ENCODE data around the gene AZU1. TPM values are rescaled to one million over a fixed set of nuclear protein-coding genes. Genes with fewer than 3 reads are reported as not detected.
"Not testable (repeated sequence)": the region's sequence is repeated elsewhere in the genome, so short reads cannot be mapped to it uniquely, and the experiment has no call there.

The AZU1 gene
- total RNA-seq, 1 experiment from 2014 or later = not detected

DNA sequence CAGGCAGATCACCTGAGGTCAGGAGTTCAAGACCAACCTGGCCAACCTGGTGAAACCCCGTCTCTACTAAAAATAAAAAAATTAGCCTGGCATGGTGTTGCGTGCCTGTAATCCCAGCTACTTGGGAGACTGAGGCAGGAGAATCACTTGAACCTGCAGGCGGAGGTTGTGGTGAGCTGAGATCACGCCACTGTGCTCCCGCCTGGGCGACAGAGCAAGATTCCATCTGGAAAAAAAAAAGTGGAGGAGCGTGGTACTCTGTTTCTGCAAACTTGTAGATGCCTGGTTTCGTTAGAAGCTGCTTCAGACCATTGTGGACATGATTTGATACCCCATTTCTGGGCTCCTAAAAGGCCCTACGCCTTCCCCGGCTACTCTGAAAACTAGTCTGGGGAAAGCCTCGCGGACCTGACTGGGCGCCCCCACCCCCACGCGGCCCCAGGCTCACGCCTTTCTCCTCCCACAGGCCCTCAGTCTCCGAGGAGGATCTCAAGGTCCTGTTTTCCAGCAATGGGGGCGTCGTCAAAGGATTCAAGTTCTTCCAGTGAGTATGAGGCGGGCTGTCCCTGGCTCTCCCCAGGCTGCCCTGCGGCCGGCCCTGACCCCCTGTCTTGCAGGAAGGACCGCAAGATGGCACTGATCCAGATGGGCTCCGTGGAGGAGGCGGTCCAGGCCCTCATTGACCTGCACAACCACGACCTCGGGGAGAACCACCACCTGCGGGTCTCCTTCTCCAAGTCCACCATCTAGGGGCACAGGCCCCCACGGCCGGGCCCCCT lies 17.4 kb upstream of the AZU1 start:
- DNase-seq (ENCODE audit: low read depth) = no peak

DNA sequence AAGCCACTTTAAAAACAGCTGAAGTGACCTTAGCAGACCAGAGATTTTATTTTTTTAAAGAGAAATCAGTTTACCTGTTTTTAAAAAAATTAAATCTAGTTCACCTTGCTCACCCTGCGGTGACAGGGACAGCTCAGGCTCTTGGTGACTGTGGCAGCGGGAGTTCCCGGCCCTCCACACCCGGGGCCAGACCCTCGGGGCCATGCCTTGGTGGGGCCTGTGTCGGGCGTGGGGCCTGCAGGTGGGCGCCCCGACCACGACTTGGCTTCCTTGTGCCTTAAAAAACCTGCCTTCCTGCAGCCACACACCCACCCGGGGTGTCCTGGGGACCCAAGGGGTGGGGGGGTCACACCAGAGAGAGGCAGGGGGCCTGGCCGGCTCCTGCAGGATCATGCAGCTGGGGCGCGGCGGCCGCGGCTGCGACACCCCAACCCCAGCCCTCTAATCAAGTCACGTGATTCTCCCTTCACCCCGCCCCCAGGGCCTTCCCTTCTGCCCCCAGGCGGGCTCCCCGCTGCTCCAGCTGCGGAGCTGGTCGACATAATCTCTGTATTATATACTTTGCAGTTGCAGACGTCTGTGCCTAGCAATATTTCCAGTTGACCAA lies 16.7 kb upstream of the AZU1 start:
- DNase-seq (ENCODE audit: low read depth) = no peak

DNA sequence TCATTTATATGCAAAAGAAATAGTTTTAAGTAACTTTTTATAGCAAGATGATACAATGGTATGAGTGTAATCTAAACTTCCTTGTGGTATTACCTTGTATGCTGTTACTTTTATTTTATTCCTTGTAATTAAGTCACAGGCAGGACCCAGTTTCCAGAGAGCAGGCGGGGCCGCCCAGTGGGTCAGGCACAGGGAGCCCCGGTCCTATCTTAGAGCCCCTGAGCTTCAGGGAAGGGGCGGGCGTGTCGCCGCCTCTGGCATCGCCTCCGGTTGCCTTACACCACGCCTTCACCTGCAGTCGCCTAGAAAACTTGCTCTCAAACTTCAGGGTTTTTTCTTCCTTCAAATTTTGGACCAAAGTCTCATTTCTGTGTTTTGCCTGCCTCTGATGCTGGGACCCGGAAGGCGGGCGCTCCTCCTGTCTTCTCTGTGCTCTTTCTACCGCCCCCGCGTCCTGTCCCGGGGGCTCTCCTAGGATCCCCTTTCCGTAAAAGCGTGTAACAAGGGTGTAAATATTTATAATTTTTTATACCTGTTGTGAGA lies 16.1 kb upstream of the AZU1 start:
- DNase-seq (ENCODE audit: low read depth) = no peak

DNA sequence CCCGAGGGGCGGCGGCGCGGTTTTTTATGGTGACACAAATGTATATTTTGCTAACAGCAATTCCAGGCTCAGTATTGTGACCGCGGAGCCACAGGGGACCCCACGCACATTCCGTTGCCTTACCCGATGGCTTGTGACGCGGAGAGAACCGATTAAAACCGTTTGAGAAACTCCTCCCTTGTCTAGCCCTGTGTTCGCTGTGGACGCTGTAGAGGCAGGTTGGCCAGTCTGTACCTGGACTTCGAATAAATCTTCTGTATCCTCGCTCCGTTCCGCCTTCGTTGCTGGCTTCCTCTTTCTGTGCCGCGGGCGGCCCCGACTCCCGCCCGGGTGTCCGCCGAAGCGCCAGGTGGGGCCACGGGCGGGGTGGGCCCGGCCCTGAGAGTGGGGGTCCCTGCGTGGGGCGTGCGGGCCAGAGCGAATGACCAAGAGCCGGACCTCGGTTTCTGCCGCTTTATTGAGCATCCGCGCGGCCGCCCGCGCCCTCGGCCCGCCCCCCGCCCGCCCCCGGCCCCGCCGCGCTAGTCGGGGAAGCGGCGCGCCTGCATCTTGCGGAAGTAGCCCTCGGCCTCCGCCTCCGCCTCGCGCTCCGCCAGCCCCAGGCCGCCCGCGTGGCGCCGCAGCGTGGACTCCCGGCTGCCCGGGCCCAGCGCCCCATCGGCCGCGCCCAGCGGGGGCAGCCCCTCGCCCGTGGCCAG lies 15.4 kb upstream of the AZU1 start:
- no peak for DNase-seq (ENCODE audit: low read depth)

DNA sequence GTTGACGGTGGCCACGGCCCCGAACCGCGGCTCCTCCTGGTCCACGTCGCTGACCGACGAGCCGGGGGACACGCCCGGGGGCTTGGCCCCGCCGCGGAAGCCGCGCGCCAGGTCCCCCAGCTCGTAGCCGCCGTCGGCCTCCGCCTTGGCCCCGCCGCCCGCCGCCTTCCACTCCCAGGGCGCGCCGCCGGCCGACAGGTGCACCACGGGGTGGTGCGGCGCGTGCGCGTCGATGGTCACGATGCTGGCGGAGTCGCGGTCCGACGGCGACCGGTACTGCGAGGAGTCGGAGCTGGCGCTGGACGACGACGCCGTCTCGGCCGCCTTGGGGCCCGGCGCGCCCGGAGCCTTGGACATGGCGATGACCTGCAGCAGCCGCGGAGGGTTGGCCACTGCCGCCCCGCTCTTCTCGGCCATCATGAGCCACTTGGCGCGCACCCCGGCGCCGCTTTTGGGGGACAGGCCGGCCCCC lies 14.9 kb upstream of the AZU1 start:
- no peak for DNase-seq (ENCODE audit: low read depth)

DNA sequence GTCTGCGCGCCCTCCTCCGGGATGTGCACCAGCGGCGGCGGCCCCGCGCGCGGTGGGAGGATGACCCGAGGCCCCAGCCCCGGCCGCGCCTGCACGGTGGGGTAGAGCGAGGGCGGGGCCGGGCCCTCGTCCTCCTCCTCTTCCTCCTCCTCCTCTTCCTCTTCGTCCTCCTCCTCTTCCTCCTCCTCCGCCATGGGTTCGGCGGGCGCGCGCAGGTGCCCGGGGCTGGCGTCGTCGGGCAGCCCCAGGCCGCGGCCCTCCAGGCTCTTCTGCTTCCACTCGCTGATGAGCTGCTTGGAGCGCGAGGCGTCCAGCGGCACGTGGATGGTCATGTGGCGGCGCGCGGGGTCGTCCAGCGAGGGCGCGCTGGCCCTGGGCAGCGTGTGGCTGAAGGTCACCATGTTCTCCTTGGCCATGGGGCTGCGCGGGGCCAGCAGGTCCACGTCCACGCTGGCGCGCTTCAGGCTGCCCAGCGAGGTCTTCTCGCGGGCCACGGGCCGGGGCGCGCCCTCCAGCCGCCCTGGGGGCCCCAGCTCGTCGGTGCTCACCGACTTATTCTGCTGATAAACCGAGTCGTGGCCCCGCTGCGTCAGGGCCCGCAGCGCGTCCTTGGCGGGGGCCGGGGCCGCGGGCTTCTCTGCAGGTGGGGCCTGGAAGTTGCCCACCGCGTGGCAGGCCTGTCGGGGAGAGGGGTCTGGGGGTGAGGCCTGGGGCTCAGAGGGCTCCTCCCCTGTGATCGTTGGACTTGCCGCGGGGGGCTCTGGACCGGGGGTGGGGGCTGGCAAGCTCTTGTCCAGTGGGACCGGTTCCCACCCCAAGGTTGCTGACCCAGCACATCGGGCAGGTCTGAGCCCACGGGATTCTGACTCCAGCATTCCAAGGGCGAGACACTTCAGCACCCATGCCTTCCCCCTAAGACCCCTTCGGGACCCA lies 14.2 kb upstream of the AZU1 start:
- DNase-seq (ENCODE audit: low read depth) = no peak

DNA sequence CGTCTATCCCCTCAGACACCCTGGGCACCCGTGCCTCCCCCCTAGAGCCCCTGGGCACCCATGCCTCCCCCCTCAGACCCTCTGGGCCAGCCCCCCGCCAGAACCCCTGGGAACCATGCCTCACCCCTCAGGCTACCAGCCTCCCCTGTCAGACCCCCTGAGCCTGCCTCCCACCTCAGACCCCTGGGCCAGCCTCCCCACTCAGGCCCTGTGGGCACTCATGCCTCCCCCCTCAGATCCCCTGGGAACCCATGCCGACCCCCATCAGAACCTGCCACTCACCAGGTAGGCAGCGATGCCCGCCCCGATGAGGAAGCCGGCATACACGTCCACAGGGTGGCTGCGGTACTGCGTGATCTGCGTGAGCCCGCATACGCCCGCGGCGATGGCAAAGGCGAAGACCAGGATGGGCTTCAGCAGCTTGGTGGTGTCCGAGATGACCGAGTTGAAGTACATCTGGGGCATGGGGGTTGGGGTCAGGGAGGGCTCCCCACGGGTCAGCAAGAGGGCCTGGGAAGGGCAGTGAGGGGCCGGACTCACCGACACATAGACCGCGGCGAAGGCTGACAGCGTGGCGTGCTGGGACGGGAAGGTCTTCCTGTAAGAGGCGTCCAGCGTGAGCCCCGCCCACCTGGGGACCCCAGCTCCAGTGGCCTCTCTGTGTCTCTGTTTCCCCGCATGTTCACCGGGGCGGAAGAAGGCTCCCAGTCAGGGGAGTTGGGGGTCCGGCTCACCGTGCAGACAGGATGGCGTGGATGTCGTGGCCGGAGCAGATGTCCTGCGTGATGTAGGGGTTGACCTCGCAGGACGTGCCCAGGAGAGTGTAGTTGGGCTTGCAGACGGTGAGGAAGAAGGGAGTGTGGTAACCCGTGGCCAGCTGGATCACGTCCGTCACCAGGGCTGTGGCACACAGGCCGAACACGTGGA lies 13.2 kb upstream of the AZU1 start:
- DNase-seq (ENCODE audit: low read depth) = no peak

DNA sequence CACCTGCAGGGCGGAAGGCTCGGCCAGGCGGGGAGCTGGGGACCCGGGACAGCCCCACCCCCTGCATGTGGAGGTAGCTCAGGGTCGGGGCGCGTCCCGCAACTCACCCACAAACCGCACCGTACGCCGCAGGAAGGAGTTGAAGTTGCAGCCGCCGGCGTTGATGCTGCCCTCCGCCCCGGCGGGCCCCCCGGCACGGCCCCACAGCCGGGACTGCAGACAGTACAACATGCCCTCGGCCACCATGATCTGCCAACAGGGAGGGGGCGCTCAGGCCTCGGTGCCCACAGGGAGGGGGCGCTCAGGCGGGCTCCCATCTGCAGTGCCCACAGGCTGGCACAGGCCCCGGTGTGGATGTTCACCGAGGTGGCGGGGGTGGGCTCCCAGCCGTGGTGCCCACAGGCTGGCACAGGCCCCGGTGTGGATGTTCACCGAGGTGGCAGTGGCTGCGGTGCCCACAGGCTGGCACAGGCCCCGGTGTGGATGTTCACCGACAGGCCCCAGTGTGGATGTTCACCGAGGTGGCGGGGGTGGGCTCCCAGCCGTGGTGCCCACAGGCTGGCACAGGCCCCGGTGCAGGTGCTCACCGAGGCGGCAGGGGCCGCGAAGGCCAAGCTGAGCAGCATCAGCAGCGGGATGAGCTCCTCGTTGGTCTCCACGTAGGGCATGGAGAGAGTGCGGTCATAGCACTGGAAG lies 12.4 kb upstream of the AZU1 start:
- DNase-seq (ENCODE audit: low read depth) = no peak

DNA sequence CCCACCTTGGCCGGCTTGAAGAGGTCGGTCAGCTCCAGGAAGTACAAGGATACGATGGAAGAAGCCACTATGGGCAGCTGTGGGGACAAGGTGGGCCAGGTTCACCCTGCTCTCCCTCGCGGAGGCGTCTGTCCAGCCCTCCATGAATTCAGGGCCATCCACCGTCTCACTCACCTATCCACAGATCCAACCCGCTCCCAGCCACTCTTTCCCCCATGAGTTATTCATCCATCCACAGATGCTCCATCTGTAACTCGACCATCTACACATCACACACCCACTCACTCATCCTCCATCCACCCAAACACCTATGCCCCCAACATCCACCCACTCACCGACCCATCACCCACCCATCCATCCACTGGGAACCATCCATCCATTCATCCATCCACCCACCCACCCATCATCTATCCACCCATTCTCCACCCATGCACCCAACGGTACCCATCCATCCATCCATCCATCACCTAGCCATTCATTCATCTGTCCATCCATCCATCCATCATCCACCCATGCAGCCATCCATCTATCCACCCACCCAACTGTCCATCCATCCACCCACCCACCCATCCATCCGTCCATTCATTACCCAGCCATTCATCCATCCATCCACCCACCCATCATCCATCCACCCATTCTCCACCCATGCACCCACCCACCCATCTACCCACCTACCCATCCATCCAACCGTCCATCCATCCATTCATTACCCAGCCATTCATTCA lies 11.7 kb upstream of the AZU1 start:
- DNase-seq (ENCODE audit: low read depth) = no peak

DNA sequence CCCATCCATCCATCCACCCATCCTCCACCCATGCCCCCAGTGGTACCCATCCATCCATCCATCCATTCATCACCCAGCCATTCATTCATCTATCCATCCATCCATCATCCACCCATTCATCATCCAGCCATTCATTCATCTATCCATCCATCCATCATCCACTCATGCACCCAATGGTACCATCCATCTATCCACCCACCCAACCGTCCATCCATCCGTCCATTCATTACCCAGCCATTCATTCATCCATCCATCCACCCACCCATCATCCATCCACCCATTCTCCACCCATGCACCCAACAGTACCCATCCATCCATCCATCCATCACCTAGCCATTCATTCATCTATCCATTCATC lies 11.2 kb upstream of the AZU1 start:
- no peak for DNase-seq (ENCODE audit: low read depth)

DNA sequence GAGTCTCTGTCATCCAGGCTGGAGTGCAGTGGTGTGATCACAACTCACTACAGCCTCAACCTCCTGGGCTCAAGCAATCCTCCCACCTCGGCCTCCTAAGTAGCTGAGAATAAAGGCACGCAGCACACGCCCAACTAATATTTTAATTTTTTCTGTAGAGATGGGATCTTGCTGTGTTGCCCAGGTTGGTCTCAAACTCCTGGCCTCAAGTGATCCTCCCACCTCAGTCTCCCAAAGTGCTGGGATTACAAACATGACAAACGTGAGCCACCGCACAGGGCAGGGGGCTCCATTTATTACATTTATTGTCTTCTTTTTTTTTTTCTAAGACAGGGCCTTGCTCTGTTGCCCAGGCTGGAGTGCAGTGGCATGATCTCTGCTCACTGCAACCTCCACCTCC lies 7.4 kb upstream of the AZU1 start:
- not testable (repeated sequence) for DNase-seq (ENCODE audit: low read depth)

DNA sequence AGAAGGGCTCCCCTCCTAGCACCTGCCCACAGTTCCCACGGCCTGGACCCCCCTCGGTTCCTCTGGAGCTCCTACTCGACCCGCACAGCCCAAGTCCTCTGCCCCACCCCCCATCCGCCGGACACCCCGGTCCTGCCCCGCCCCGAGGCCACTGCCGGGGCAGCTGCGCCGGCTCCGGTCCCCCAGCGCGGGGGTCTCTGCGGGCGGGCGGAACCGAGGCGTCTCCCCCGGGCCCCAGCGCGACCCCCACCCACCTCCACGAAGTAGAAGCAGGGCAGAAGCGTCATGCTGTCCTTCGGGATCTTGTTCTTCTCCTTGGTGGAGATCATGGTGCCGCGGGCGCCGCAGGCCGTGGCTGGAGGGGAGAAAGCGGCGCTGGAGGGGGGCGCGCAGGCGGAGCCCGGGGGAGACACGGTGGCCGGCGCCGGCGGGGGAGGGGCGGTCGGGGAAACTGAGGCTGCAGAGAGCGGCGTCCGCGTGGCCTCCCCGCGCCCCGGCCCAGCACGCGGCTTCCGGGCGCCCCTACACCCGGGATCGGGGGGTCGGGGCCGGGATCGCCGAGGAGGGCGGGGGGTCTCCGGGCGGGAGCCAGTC lies 6.3 kb upstream of the AZU1 start:
- DNase-seq (ENCODE audit: low read depth) = no peak

DNA sequence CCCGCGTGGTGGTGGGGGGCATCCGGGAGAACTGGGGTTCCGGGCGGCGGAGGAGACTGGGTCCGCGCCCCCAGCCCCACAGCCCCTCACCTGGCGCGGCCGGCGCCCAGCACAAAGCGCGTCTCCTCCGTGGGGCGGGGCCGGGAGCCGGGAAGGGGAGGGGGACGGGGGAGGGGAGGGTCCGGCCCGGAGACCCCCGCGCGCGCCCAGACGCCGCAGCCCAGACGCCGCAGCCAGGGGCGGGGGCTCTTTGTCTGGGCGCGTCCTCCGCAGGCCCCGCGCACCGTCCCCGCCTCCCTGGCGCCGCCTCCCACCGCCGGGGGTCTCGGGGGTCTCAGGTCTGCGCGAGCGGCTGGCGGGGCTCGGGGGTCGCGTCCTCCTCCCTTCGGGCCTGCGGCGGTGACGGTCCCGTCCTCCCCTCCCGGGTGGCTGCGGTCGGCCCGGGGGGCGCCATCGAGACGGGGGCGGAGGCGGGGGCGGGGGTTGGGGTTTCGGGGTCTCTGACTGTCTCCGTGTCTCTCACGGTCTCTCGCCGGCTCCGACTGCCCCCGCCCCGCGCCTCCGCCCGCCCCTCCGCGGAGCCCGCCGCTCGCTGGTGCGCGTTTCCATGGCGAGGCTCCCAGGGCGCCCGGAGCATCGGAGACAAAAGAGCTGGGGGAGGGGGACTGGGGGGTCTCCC lies 5.7 kb upstream of the AZU1 start, which contains the start of gene PLPPR3:
PLPPR3 (minus strand) TSS at position 131 of the 679 bp plus-strand sequence. CDS start 396 bp downstream, outside the sequence.
- DNase-seq (ENCODE audit: low read depth) = no peak

DNA sequence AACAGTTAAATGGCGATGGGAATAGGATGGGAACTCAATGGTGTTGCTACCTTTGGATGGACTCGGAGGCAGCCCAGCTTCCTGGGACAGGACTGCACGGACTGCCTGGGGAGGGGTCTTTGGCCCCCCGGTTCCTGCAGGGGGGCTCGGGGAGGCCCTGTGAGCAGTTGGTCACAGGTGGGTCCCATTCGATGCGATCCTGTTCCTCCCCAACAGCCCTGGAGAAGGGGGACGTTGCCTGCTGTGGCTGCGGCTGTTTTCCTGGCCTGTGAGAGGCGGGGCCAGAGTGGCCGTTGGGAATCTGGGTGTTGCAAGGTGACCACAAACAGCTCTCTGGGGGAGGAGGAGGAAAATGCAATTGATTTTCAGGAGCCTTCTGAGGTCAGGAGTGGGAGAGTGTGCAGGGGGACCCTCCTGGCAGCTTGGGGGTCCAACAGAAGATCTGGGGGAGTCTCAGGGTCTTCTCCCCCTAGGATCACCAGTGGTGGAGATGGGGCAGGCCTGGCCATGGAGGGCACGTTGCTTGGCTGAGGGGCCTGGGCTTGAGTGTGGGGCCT lies 4.0 kb upstream of the AZU1 start:
- DNase-seq (ENCODE audit: low read depth) = peak; percentile 57

DNA sequence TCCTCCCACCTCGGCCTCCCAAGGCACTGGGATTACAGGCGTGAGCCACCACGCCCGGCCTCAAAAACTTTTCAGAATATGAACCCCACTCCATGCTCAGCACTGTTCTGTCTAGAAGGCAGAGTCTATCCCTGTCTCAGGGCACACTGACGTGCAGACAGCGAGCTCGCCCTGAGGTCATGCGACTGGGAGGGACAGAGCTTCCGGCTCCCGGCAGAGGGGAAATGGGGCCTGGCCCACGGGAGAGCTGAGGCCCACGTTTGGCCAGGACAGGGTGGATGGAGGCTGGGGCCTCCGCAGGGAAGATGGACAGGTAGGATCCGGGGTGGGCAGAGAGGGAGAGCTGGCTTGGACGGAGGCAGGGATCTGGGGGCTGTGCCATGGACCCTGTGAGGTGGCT lies 2.8 kb upstream of the AZU1 start:
- no peak for DNase-seq (ENCODE audit: low read depth)

DNA sequence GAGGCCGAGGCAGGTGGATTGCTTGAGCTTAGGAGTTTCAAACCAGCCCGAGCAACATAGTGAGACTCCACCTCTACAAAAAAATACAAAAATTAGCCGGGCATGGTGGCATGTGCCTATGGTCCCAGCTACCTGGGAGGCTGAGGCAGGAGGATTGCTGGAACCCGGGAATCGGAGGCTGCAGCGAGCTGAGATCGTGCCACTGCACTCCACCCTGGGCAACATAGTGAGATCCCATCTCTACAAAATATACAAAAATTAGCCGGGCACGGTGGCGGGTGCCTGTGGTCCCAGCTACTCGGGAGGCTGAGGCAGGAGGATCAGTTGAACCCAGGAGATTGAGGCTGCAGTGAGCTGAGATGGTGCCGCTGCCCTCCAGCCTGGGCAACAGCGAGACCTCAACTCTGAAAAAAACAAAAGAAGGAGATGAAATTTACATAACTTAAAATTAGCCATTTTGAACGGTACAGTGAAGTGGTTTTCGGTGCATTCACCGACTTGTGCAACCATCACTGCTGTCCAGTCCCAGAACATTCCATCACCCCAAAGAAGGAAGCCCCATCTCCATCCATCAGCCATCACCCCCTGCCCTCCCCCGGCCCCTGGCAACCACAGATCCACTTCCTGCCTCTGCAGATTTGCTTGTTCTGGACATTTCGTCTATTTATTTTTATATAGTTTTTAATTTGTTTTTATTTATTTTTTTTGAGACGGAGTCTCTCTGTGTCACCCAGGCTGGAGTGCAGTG lies 1.6 kb upstream of the AZU1 start:
- DNase-seq (ENCODE audit: low read depth) = no peak

DNA sequence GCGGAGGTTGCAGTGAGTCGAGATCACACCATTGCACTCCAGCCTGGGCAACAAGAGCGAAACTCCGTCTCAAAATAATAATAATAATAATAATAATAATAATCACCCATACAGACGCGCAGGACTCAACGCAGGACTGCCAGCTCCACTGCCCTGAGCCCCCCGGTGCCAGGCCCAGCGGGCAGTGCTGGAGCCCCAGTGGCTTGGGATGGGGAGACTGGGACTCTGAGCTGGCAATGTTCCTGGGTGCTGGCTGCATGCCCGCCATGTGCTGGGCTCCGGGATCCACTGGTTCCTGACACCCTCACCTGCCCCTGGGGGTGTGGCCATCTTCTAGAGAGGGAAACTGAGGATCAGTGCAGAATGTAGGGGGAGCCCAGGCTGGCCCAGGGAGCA lies 325 bp upstream of the AZU1 start:
- no peak for DNase-seq (ENCODE audit: low read depth)

Data from Daoy (cell line).